Pons (tissue), 1 donor: Measurements from ENCODE around the gene IGFALS.

Experiments
- DNase-seq: peaks from one replicate; pipeline ENCODE4 v3.0.0-alpha.2; 2016; ENCODE audit warnings: low spot score

Gene IGFALS

GRCh38 chr16:1744338-1744840 lies 49.1 kb downstream of the IGFALS start:
- no peak for DNase-seq

- no peak for DNase-seq
Observed at GRCh38 chr16:1743376-1744337, 49.8 kb downstream of the IGFALS start.

- DNase-seq, result no peak
Observed at GRCh38 chr16:1741553-1742165, 51.8 kb downstream of the IGFALS start.

DNA sequence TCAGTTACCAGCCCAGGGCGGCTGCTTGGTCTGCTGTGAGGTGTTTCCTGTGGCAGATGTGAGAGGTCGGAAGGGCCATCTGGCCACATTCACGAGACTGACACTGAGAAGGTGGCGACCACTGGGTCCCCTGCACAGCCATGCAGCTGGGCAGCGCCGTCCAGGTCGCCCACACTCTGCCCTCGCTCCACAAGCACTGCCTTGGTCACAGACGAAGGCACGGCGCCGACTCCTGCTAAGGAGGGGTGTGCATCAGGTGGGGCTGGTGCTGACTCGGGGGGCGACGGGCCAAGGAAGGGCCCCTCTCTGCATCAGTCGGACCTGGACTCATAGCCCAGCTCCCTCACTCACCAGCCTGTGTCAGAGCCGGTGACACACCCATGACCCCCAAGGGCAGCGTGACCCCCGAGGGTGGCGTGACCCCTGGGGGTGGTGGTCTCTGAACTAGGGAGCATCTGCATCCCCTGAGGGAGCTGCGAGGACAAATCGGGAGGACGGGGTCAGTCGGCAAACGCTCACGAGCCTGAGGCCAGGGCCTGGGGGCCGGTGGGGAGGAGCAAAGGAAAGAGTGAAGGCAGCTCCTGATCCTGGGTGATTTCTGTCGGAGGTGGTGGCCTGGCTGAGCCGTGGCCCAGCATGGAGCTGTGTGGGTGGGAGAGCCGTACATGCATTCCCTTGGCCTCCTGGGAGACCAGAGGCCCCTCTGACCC lies 52.6 kb downstream of the IGFALS start:
- DNase-seq, result no peak
